HG03571 (cell line): ENCODE measurements around the gene CNFN.

Experiments used
- ATAC-seq: cut with Tn5 transposase; IDR thresholded peaks from one replicate; pipeline ENCODE4 v1.9.1; 2021; ENCODE audit not compliant: unreplicated experiment

Gene CNFN

DNA sequence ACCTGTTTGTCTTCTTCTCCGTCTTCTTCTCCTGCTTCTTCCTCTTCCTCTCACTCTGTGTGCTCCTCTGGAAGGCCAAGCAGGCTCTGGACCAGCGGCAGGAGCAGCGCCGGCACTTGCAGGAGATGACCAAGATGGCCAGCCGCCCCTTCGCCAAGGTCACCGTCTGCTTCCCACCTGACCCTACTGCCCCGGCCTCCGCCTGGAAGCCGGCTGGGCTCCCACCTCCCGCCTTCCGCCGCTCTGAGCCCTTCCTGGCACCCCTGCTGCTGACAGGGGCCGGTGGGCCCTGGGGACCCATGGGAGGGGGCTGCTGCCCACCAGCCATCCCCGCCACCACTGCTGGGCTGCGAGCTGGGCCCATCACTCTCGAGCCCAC, 13.9 kb downstream of the CNFN start:
- no peak for ATAC-seq

DNA sequence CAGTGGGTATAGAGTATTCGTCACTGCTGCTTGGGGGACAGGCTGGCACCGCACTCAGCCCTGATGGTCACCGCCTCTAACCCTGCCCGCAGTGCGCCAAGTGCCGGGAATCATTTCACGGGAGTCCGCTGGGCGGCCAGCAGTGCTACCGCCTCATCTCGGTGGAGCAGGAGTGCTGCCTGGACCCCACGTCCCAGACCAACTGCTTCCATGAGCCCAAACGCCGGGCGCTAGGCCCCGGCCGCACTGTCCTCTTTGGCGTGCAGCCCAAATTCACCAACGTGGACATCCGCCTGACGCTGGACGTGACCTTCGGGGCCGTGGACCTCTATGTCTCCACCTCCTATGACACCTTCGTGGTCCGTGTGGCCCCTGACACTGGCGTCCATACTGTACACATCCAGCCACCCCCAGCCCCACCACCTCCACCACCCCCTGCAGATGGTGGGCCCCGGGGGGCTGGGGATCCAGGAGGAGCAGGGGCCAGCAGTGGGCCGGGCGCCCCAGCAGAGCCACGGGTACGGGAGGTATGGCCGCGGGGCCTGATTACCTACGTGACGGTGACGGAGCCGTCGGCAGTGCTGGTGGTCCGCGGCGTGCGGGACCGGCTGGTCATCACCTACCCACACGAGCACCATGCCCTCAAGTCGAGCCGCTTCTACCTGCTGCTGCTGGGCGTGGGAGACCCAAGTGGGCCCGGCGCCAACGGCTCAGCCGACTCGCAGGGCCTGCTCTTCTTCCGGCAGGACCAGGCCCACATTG, 14.5 kb downstream of the CNFN start:
- no peak for ATAC-seq

- no peak for ATAC-seq
Observed at GRCh38 chr19:42374826-42375376, 15.2 kb downstream of the CNFN start.

DNA sequence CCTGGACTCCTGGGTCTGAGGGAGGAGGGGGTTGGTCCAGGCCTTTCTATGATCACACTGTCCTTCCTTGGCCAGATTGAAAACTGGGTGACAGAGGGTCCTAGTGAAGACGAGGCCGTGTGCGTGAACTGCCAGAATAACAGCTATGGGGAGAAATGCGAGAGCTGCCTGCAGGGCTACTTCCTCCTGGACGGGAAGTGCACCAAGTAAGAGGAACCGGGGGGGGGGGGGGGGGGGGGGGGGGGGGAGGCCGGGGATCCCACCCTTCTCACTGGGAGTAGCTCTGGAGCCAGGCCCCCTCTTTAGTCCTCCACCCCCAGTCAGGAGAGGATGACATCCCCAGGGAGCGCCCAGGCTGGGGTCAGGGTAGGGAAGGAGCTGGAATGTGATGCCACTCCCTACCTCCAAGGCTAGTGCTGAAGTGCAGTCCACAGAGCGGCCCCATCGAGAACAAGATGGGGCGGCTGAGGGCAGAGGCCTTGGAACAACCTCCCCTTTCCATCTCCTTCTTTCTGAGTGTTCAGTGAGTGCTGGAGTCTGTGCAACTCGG, 19.4 kb downstream of the CNFN start:
- no peak for ATAC-seq

GRCh38 chr19:42370068-42370520, 20.0 kb downstream of the CNFN start:
- no peak for ATAC-seq

DNA sequence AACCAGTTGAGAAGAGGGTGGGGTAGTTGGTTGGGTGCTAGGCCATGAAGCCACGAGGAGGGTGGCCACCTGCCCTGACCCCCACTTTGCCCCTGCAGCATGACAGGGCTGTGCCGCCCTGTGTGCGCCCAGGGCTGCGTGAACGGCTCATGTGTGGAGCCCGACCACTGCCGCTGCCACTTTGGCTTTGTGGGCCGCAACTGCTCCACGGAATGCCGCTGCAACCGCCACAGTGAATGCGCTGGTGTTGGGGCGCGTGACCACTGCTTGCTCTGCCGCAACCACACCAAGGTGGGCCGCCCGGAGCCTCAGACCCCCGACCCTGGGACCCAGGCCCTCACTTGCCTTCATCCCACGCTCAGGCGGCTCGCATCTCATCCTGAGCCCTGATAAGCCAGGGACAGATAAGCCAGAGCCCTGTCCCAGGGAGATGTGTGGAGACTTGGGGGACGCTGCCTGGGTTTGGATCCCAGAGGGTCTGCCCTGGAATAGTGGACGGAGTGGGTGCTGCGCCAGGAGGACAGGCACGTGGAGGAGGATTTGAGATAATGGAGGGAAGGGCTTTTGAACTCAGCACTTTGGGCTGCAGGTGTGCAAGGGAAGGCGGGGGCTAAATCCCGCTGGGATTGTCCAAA, 20.5 kb downstream of the CNFN start:
- ATAC-seq, result no peak

GRCh38 chr19:42368765-42369164, 21.3 kb downstream of the CNFN start:
- no peak for ATAC-seq

- ATAC-seq, result no peak
Observed at GRCh38 chr19:42368360-42368759, 21.7 kb downstream of the CNFN start.

- ATAC-seq, result no peak
Observed at GRCh38 chr19:42367929-42368328, 22.2 kb downstream of the CNFN start.

GRCh38 chr19:42366673-42367072, 23.4 kb downstream of the CNFN start:
- no peak for ATAC-seq

- no peak for ATAC-seq
Observed at GRCh38 chr19:42363614-42364346, 26.3 kb downstream of the CNFN start.

- no peak for ATAC-seq
Observed at GRCh38 chr19:42362891-42363440, 27.1 kb downstream of the CNFN start.

- ATAC-seq, result no peak
Observed at GRCh38 chr19:42362342-42362741, 27.8 kb downstream of the CNFN start.

DNA sequence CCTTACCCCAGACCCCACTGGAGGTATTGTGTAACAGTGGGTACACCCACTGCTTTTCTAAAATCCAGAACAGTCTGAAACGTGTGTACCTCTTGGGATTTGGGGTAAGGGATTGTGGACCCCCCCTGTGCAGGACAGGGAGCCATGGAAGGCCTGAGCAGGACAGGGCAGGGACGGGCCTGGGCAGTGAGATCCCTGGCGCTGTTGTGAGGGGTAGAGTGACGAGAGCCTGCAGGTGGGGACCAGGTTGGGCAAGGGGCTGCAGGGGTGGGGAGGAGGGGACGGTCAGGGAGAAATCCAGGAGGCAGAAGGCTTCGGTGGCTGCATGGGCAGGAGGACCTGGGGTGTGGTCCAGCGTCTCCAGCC, 28.6 kb downstream of the CNFN start:
- ATAC-seq, result no peak

GRCh38 chr19:42360787-42361544, 29.1 kb downstream of the CNFN start:
- ATAC-seq, result no peak

DNA sequence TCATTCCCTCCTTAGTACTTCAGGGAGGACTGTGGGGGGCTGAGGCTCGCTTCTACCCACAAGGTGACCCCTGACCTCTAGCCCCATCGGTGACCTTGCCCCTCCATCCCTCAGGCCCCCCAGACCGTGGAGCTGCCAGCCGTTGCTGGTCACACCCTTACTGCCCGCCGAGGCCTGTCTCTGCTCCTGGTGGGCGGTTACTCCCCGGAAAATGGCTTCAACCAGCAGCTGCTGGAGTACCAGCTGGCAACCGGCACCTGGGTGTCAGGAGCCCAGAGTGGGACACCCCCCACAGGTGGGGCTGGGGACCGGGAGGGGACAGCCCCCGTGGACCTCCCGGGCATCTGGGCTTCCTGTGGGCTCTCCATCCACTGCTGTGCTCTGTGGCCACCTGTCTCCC, 32.8 kb downstream of the CNFN start:
- ATAC-seq, result no peak

DNA sequence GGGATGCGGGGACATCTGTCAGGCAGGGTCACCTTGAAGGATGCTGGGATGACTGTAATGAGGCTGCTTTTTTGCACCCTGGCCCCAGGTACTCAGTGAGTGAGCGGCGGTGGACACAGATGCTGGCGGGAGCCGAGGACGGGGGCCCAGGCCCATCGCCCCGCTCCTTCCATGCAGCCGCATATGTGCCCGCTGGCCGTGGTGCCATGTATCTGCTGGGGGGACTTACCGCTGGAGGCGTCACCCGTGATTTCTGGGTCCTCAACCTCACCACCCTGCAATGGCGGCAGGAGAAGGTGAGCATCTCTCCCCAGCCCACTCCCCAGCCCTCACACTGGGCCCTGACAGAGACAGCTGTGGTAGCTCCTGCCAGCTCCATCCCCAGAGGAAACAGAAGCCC, 33.4 kb downstream of the CNFN start:
- ATAC-seq, result no peak

GRCh38 chr19:42355896-42356295, 34.2 kb downstream of the CNFN start:
- ATAC-seq, result no peak

DNA sequence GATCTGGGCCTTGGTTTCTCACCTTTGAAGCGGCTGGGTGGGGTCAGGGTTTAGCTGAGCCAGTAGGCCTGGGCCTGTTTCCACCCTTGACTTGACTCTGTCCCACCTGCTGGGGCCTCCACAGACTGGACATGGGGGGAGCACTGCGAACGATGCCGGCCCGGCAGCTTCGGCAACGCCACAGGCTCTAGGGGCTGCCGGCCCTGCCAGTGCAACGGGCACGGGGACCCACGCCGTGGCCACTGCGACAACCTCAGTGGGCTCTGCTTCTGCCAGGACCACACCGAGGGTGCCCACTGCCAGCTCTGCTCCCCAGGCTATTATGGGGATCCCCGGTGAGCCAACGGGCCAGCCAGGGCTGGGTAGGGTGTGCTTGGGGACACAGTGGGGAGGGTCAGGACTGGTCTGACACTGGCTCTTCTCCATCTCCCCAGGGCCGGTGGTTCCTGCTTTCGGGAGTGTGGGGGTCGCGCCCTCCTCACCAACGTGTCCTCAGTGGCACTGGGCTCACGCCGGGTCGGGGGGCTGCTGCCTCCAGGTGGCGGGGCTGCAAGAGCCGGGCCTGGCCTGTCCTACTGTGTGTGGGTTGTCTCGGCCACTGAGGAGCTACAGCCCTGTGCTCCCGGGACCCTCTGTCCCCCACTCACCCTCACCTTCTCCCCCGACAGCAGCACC, 36.6 kb downstream of the CNFN start:
- no peak for ATAC-seq
